ENCODE data around the gene CREBBP. TPM values are rescaled to one million over a fixed set of nuclear protein-coding genes. Genes with fewer than 3 reads are reported as not detected.

CREBBP gene
- total and polyA plus RNA-seq, 2 experiments from 2014 or later = 36.9 to 54.8 TPM

- TF ChIP-seq, protein P1, sequence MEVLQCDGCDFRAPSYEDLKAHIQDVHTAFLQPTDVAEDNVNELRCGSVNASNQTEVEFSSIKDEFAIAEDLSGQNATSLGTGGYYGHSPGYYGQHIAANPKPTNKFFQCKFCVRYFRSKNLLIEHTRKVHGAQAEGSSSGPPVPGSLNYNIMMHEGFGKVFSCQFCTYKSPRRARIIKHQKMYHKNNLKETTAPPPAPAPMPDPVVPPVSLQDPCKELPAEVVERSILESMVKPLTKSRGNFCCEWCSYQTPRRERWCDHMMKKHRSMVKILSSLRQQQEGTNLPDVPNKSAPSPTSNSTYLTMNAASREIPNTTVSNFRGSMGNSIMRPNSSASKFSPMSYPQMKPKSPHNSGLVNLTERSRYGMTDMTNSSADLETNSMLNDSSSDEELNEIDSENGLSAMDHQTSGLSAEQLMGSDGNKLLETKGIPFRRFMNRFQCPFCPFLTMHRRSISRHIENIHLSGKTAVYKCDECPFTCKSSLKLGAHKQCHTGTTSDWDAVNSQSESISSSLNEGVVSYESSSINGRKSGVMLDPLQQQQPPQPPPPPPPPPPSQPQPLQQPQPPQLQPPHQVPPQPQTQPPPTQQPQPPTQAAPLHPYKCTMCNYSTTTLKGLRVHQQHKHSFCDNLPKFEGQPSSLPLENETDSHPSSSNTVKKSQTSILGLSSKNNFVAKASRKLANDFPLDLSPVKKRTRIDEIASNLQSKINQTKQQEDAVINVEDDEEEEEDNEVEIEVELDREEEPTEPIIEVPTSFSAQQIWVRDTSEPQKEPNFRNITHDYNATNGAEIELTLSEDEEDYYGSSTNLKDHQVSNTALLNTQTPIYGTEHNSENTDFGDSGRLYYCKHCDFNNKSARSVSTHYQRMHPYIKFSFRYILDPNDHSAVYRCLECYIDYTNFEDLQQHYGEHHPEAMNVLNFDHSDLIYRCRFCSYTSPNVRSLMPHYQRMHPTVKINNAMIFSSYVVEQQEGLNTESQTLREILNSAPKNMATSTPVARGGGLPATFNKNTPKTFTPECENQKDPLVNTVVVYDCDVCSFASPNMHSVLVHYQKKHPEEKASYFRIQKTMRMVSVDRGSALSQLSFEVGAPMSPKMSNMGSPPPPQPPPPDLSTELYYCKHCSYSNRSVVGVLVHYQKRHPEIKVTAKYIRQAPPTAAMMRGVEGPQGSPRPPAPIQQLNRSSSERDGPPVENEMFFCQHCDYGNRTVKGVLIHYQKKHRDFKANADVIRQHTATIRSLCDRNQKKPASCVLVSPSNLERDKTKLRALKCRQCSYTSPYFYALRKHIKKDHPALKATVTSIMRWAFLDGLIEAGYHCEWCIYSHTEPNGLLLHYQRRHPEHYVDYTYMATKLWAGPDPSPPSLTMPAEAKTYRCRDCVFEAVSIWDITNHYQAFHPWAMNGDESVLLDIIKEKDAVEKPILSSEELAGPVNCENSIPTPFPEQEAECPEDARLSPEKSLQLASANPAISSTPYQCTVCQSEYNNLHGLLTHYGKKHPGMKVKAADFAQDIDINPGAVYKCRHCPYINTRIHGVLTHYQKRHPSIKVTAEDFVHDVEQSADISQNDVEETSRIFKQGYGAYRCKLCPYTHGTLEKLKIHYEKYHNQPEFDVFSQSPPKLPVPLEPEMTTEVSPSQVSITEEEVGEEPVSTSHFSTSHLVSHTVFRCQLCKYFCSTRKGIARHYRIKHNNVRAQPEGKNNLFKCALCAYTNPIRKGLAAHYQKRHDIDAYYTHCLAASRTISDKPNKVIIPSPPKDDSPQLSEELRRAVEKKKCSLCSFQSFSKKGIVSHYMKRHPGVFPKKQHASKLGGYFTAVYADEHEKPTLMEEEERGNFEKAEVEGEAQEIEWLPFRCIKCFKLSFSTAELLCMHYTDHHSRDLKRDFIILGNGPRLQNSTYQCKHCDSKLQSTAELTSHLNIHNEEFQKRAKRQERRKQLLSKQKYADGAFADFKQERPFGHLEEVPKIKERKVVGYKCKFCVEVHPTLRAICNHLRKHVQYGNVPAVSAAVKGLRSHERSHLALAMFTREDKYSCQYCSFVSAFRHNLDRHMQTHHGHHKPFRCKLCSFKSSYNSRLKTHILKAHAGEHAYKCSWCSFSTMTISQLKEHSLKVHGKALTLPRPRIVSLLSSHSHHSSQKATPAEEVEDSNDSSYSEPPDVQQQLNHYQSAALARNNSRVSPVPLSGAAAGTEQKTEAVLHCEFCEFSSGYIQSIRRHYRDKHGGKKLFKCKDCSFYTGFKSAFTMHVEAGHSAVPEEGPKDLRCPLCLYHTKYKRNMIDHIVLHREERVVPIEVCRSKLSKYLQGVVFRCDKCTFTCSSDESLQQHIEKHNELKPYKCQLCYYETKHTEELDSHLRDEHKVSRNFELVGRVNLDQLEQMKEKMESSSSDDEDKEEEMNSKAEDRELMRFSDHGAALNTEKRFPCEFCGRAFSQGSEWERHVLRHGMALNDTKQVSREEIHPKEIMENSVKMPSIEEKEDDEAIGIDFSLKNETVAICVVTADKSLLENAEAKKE (CRISPR knock-in tag; IDR thresholded peaks at IDR 0.05) = no peak
- TF ChIP-seq EZH2phosphoT487 (IDR thresholded peaks at IDR 0.05; ENCODE audit: unreplicated experiment) (no peak), ZNF331 (CRISPR knock-in tag; IDR thresholded peaks at IDR 0.05; ENCODE audit: low read depth) (no peak), ETS1 (IDR thresholded peaks at IDR 0.05) (no peak), STAT1 (IDR thresholded peaks at IDR 0.05; ENCODE audit: unreplicated experiment) (no peak), ZNF114 (CRISPR knock-in tag; IDR thresholded peaks at IDR 0.05) (no peak)
- TF ChIP-seq, protein P2, sequence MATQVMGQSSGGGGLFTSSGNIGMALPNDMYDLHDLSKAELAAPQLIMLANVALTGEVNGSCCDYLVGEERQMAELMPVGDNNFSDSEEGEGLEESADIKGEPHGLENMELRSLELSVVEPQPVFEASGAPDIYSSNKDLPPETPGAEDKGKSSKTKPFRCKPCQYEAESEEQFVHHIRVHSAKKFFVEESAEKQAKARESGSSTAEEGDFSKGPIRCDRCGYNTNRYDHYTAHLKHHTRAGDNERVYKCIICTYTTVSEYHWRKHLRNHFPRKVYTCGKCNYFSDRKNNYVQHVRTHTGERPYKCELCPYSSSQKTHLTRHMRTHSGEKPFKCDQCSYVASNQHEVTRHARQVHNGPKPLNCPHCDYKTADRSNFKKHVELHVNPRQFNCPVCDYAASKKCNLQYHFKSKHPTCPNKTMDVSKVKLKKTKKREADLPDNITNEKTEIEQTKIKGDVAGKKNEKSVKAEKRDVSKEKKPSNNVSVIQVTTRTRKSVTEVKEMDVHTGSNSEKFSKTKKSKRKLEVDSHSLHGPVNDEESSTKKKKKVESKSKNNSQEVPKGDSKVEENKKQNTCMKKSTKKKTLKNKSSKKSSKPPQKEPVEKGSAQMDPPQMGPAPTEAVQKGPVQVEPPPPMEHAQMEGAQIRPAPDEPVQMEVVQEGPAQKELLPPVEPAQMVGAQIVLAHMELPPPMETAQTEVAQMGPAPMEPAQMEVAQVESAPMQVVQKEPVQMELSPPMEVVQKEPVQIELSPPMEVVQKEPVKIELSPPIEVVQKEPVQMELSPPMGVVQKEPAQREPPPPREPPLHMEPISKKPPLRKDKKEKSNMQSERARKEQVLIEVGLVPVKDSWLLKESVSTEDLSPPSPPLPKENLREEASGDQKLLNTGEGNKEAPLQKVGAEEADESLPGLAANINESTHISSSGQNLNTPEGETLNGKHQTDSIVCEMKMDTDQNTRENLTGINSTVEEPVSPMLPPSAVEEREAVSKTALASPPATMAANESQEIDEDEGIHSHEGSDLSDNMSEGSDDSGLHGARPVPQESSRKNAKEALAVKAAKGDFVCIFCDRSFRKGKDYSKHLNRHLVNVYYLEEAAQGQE (IDR thresholded peaks at IDR 0.05; ENCODE audit: unreplicated experiment) = no peak
Measured at GRCh38 chr16:3735541-3735940, 145.0 kb downstream of the CREBBP start (continued).
